Osteocyte (in vitro differentiated cells): ENCODE results near the gene KISS1. TPM values are rescaled to one million over a fixed set of nuclear protein-coding genes. Genes with fewer than 3 reads are reported as not detected.

Experiments
- total RNA-seq: library from RNA; stranded (reverse); gene quantifications from 2 replicates; pipeline ENCODE4 v1.2.1, GENCODE V29; 2021

Gene KISS1
- total RNA-seq, 1 donor from 2014 or later: not detected

Other genes with a start within 250 kb of the KISS1 start
- gene SOX13, start 123.4 kb downstream of the KISS1 start, total RNA-seq: 11.7 and 12.5 TPM in 2 replicates
- 15.4 and 15.9 TPM in 2 replicates for gene ETNK2, start 44.4 kb downstream of the KISS1 start, total RNA-seq
- not detected in 2 replicates for gene REN, start 30.2 kb downstream of the KISS1 start, total RNA-seq
- gene GOLT1A, start 17.5 kb upstream of the KISS1 start, total RNA-seq: not detected in 2 replicates
- 0.24 and 0.26 TPM in 2 replicates for gene PLEKHA6, start 163.4 kb upstream of the KISS1 start, total RNA-seq
- gene PPP1R15B, start 215.3 kb upstream of the KISS1 start, total RNA-seq: 46.1 and 47.4 TPM in 2 replicates